Stimulated activated CD8-positive, alpha-beta memory T cell treated with anti-CD3 and anti-CD28 coated beads, Interleukin-2, amount 100 ng/mL, for 1 hour (primary cell): ENCODE measurements around the gene SLC25A34.

ENCODE experiments used
- DNase-seq, 2 donors: peaks; one replicate each; pipeline ENCODE4 v3.0.0-alpha.2; 2020; ENCODE audit warnings: low read depth in 2 of 2

SLC25A34 gene

GRCh38 chr1:15753776-15754175, 17.7 kb downstream of the SLC25A34 start:
- no peak for DNase-seq

- no peak for DNase-seq
These were observed 19.1 kb downstream of the SLC25A34 start for GRCh38 chr1:15755021-15755645.

GRCh38 chr1:15755646-15756040, 19.6 kb downstream of the SLC25A34 start:
- DNase-seq = no peak

- DNase-seq = no peak
These were observed 20.3 kb downstream of the SLC25A34 start for GRCh38 chr1:15756143-15757015.

DNA sequence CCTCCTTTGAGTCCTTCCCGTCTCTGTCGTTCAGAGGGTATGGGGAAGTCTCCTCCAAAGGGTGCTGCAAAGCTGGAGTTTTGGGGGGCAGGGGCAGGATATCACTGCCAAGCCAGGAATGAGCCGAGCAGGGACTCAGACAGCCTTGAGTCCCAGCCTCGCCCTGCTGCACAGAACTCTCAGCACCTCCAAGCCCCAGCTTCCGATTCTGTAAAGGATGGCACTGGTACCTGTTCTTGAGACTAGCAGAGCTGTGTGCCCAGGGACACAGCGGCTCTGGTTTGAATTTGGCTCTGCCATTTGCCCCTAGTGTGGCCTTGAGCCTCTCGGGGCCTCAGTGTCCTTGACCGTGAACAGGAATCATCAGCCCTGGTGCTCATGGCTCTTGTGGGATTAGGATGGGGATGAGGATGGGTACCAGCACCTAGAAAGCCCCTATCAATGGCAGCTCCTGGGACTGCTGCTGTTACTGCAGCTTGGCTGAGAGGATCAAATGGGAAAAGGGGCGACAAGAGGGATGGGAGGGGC, 21.0 kb downstream of the SLC25A34 start:
- no peak for DNase-seq

DNA sequence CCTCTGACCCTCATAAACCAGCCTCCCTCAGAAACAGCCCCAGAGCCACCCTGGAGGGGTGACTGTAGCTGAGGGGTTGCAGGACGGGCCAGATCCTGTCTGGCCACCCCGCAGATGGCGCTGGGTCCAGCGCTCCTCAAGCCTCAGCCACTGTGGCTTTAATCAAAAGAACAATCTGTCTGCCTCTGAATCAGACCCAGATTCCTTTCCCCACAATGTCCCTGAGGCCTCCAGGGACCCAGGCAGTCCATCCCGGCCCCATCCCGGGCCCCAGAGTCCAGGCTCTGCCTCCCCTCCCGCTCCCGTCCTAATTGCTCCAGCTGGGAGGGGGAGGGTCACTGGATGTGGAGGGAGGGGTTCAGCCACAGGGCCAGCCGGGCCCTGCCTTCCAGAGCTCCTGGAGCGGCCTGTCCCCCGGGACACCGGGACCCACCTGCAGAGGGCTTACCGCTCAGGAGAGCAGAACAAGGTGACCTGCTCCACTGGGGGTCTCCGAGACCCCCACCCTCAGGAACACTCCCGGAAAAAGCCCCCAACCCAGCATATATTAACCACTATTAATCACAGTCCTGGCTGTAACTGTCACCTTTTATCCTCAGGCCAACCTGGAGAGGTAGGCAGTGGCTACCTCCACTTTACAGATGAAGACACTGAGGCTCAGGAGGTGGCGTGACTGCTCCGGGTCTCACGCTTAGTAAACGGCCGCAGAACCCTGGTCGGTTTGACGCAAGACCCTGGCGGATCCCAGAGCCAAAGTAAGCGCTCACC, 21.7 kb downstream of the SLC25A34 start:
- DNase-seq = no peak

GRCh38 chr1:15758343-15758931, 22.4 kb downstream of the SLC25A34 start, which contains the start of gene FBLIM1:
FBLIM1 (plus strand) TSS chr1:15758795; CDS start chr1:15764984, 6,189 bp downstream.
- DNase-seq = no peak

GRCh38 chr1:15758953-15759661, 23.0 kb downstream of the SLC25A34 start:
- no peak for DNase-seq

- no peak for DNase-seq
These were observed 24.6 kb downstream of the SLC25A34 start for GRCh38 chr1:15760520-15761211.

DNA sequence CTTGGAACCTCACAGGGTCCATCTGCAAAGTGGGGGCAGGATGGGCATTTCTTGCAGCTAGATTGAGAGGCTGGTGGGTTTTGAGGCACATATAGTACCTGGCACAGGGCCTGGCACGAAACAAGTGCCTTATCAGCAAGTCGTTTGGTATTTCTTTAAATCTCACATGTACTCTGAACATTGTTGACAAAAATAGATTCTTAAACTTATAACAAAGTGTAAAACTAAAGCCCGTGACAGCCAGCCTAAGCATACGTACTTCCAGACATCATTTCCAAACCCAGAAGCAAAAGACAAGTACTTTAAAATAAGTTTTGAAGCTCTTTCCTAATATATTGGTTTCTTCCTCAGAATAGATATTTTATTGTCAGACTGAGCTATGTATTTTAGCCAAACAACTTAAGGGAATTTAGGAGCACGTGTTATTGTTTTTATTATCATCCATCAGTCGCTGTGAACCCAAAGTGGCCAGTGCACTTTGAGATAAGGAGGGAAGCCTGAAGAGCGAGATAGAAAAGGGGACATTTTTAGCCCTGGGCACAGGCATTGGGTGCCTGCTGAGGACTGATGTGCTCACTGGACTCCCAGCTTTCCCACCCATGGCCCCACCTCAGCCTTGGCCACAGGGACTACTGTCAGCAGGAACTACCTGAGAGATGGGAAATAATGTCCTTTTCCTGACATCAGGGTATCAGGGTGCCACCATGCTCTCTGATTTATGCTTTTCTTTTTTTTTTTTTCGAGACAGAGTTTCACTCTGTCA, 25.5 kb downstream of the SLC25A34 start:
- no peak for DNase-seq

GRCh38 chr1:15762546-15762945, 26.5 kb downstream of the SLC25A34 start:
- no peak for DNase-seq

- DNase-seq = no peak
These were observed 28.3 kb downstream of the SLC25A34 start for GRCh38 chr1:15764269-15764764.

DNA sequence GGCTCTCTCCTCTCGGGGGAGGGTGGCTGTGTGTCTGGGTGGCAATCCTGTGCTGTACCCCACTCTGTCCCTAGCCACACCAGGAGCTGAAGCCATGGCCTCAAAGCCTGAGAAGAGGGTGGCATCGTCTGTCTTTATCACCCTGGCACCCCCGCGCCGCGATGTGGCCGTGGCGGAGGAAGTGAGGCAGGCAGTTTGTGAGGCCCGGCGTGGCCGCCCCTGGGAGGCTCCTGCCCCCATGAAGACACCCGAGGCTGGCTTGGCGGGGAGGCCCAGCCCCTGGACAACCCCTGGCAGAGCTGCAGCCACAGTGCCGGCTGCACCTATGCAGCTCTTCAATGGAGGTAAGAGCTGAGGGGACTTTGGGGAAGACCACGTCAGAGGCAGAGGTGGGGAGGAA, 28.8 kb downstream of the SLC25A34 start:
- DNase-seq = no peak

GRCh38 chr1:15765495-15766194, 29.6 kb downstream of the SLC25A34 start:
- DNase-seq = no peak

GRCh38 chr1:15767941-15768340, 31.9 kb downstream of the SLC25A34 start:
- no peak for DNase-seq

DNA sequence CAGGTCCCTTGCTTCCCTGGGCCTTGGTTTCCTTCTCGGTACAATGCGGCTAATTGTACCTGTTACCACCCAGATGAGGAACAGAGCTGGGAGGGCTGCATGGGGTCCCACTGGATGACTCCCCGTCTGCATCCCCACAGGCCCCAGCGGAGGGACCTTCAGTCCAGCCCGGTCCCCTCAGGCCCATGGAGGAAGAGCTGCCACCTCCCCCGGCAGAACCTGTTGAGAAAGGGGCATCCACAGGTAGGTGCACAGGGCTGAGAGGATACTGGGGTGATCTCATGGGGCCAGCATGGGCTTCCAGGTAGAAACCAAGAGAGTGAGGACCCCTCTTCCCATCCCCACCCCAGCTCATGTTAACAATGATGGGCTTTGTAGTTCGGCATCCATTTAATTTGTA, 32.3 kb downstream of the SLC25A34 start:
- no peak for DNase-seq

DNA sequence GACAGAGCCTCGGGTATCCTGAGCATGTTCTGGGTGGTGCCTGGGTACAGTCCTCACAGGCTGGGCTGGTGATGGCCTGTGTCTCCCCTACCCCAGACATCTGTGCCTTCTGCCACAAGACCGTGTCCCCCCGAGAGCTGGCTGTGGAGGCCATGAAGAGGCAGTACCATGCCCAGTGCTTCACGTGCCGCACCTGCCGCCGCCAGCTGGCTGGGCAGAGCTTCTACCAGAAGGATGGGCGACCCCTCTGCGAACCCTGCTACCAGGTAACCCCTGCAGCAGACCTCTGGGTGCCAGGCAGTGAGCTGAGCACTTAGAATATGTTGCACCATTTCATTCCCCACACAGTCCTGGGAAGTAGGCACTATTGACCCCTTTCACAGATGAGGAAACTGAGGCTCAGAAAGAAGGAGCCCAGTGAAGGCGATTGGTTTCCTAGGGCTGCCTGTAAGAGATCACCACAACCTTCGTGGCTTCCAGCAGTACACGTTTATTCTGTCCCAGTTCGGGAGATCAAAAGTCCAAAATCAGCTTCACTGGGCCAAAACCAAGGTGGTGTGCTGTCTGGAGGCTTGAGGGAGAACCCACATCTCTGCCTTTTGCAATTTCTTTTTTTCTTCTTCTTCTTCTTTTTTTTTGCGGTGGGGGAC, 34.4 kb downstream of the SLC25A34 start:
- no peak for DNase-seq

- no peak for DNase-seq
These were observed 35.9 kb downstream of the SLC25A34 start for GRCh38 chr1:15771836-15772515.
